ENCODE data around the gene SESN3.
"Not testable (repeated sequence)": the region's sequence is repeated elsewhere in the genome, so short reads cannot be mapped to it uniquely, and the experiment has no call there.

Gene SESN3

DNA sequence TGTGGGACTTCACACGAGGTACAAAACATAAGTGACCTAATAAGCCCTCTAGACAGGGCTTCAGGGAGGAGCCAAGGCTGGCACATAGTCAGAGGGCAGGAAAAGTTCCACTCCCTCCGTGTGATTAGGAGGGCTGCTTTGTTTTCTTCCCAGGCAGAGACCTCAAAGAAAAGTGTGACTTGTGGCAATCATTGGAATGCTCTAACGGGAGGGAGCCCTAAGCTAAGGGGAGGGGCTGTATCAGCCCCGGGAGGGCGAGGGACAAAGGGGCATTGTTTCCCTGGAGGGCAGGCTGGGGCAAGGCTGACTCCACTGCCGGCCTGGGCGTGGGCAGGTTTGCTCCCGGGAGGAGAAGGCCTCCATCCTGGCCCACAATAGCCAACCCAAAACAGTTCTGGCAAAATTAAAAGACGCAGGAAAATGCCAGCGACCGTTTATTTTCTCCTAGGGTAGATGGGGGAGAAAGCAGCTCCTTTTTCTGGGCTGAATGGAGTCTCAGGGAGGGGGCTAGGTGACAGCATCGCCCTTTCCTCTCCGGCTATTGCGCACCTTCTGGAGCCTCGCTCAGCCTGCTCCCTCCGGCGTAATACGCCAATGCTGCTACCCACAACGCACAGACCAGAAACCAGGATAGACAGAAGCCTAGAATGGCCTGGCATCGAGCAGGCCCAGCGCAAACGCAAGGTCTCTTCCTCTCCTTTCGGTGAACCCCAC, 81.2 kb downstream of the SESN3 start:
- DNase-seq: no peak

DNA sequence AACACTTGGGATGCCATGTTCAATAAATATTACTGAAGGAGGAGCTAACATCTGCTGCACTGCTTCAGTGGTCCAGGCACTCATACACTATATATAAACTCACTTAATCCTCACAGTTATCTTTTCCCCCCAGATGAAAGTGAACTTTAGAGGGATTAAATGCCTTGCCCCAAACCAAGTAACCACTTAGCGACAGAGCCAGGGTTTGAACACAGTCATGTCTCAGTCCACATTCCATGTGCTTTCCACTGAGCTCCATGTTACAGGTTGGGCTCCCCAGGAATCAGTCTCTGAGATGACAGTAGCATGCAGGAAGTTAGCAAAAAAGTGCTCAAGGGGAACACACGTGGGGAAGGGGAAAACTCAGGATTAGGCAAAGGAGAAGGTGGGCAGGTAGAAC, 82.1 kb downstream of the SESN3 start:
- no peak for DNase-seq

DNA sequence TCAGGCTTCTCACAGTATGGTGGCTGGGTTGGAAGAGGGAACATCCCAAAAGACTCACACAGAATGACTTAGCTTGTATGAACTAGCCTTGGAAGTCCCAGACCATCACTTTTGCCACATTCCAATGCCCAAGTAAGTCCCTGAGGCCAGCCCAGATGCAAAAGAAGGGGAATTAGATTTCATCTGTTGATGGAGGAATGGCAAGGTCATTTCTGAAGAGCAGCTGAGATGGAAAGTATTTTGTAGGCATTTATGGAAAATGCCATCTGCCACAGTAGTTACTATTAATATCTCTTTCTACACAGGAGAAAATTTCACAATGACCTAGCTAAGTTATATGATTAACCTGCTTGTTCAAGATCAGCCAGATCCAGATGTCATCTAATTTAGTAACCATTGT, 82.6 kb downstream of the SESN3 start:
- no peak for DNase-seq

DNA sequence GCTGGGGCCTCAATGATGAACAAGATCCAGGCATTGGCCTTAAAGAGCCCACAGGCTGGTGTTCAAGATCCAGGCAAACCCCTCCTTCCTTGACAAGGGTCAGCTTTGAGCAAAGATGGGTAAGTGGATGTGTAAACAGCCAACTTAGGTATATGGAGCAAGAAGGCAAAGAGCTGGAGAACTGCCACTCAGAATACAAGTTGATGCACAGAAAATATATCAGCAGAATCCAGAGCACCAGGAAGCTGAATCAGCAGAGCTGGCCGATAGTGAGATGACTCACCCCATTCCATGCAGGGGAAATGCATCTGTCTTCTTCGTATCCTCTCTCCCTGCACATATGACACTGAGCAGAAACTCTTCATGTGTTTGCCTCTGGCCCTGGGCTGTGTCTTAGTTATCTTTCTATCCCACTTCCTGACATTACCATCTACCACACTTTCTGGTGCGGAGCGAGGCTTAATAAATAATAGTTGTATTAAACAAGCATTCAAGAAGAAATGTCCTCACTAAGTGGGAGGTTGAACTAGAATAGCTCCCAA, 83.6 kb downstream of the SESN3 start:
- no peak for DNase-seq

DNA sequence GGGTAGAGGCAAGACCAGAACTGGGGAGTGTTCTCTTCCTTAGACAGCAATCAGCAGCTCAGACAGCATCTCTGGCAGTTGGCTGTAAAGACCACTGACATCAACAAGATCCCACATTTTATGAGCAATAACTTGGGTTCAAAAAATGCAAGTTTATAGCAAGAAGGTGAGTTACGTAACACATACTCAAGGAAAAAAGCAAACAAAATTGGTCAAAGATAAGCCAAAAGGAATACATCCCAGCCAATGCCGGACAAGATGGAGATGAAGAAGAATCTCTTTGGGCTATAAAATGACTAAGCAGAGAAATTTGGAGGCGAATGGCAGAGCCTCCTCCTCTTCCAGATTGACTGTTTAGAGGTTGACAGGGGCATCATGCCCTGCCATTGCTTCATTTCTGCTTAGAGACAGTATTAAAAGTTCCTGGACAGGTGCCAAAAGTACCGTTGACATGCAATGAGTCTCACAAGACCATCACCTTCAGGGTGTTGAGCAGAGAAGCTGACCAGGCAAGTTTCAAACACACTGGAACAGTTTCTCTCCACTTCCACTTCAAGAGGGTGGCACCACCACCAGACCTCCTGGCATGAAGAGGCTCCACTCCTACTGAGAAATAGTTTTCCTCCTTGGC, 85.5 kb downstream of the SESN3 start:
- DNase-seq: no peak

DNA sequence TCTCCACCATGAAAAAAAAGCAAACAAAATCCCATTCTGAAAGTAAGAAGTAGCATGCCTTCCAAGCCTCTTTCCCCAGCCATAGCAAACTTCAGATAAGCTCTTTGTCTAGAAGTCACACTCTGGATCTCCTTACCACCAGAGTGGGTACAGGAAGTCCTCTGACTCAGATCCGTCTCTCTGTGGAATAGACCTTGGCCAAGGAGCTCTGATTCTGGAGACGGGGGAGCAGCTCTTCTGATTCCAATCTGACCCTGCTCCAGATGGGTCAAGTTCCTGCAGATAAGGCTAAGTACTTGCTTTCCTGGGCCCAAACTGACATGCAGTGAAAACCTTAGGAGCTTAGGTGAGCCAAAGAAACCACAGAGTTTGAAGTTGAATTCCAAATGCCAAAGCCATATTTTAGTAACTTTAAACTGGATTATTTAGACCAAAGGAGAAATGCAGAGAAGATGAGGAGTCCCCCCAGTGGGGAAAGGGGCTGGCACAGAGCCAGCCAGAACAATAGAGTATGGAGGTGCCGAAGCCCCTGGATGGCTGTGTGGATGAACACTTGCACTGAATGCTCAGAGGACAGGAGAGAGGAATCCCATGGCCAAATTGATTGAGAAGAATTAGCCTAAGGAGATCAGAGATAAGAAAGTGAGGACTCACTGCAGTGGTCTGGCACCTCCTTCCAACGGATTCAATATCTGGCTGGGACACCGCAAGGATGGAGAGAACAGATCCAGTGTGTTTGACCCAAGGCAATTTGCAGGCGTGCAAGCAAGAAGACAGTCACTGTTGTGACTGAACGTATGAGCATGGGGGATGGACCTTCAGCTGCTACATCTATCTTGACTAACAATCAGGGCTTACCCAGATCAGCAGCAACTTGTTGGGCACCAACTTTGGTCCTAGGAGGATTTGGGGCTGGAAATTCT, 86.4 kb downstream of the SESN3 start:
- no peak for DNase-seq

DNA sequence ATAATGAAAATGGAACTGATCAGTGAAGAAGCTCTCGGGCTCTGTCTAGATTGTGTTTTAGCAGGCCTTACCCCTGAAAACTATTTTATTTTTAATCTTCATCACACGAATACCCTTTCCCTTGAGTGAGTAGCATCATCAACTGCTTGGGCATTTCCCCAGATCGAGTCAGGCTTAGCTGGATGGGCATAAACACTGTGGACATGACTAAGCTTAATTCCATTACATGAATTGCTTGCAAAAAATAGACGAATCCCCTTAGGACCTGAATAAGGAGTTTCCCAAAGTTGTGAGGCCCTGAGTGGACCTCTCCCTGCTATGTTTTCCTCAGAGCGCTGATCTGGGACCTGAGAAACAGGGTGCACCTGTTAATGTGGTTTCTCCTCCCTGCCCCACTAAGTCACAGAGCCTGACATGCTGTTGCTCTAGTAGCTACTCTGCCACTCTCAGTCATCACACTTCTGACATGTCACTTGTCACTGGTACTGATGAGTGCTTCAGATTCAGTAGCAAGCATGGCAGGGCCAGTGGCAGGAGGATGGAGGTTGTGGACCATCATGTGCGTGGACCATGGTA, 87.8 kb downstream of the SESN3 start:
- DNase-seq: no peak

DNA sequence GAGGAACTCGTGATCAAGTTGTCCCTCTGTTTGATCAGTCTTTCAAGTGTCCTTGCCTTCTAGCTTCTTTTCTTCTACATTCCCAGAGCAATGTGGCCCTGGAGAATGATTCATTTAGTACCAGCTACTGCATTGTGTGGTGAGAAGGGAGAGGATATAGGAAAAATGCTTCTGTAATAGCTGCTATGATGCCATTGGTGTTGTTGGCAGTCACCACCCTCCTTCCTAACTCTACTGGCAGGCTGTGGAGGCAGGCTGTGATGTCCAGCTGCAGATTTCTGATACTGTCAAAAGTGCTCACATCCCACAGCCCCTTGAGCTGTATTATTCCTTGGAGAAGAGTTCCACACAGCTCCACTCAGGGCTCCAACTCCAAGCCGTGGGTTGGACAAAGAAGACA, 88.6 kb downstream of the SESN3 start:
- no peak for DNase-seq

DNA sequence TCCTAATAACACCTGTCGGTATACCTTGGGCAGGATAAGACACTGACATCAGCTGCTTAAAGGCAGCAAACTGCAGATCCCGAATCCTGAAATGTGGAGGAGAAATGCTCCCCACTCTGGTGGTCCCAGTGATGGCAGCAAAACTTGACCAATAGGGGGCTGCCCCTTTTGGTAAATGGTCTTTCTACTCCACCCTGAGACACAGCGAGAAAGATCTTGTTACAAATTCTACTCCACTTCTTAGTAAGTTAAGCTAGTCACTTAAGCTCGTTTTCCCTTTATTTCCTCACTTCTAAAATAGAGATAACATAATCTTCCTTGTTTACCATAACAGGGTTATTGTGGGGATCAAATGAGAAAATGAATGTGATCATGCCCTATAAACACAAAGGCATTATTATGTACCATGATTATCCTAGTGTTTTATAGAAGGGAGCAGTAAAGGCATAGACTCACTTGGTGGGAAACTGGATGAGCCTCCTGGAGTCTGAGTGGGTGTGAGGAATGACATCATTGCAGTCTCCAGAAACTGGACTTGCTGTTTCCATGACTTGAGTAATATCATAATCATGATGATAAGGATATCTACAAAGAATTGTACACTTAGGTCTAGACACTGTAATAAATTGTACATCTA, 90.5 kb downstream of the SESN3 start:
- no peak for DNase-seq

DNA sequence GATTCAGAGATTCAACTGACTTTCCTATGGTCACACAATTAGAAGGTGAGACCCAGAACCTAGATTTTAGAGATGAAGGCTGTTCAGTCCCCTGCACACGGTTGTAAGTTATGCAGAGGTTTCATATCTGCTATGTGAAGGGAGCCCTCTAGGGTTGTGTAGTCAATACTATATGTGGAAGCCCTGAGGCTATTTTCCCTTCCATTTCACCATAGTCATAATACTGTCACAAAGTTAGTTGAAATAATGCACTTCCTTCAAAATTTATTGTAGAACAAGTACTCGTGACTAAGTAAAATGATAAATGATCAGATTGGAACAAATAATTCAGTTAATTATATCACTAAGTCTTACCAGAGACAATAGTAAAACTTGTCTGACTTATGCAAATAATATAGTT, 92.6 kb downstream of the SESN3 start:
- no peak for DNase-seq

DNA sequence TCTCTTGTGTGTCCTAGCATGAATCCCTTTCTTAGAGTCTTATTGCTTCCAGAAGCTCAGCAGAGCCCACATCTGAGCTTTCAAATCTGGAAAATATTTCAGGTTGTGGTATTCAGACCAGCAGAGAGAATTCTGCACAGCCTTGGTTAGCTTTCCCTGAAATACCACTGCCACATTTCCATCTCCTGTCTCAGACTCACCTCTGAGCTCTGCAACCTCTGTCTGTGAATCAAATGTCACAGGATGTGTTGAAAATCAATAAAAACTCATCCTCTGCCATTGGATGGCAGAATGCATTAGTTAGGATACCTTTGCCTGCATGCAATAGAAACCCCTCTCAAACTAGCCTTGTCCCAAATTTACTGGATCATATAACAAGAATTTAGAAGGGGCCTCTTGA, 93.7 kb downstream of the SESN3 start:
- DNase-seq: no peak

DNA sequence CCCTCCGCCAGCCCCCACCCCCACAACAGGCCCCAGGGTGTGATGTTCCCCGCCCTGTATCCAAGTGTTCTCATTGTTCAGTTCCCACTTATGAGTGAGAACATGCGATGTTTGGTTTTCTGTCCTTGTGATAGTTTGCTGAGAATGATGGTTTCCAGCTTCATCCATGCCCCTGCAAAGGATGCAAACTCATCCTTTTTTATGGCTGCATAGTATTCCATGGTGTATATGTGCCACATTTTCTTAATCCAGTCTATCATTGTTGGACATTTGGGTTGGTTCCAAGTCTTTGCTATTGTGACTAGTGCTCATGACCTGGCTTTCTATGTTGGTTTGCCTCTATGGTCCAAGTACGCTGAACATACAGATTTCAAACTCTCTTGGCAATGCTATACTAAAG, 94.3 kb downstream of the SESN3 start:
- DNase-seq: not testable (repeated sequence)

DNA sequence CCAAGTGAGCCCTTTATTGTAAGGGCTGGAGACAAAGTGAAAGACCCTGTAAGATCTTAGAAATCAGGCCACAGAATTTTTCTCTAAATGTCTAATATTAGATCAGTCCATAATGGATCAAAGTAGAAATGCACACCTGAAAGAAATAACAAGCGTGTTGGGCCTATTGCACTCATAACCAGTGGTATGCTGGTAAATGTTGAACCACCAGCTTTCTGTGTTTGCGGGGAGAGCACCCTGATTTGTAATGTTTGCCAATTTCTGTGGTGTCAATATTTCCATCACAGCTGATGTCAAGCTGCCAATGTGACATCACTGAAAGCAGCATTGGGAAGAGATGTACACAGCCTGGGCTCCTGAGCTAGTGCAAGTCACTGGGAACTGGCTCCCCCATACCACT, 95.1 kb downstream of the SESN3 start:
- DNase-seq: no peak

DNA sequence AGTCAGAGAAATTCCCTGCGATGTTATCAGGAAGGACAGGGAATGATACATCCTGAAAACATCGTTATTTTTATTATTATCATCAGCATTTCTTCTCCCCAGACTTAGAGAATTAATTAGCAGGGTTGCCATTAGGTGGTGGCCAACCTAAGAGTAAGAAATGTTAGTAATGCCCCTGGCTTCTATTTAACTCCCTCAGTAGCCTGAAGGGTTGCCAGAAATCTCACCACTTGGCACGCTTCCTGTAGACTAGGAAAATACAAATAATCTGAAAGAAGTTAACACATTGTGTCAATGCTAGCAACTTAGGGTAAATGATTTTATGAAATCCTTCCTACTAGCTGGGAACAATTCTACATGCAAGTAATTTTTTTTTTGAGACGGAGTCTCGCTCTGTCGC, 95.8 kb downstream of the SESN3 start:
- no peak for DNase-seq

DNA sequence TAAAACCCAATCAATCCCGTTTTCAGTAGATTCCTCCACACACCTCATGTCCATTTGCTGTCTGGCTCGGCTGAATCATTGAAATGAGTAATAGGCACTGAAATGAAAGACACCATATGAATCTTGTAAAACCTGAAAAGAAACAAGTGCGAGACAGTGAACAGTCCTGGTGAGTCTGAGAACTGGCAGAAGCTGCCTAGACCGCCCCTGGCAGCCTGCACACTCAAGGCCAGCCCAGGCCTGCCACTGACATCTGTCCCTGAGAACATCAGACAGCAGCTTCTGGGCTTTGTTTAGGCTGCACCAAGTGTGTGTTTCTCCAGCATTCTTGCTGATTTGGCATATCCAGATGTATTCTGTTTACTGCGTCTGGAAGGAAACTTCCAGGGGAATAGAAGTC, 96.5 kb downstream of the SESN3 start:
- DNase-seq: no peak

DNA sequence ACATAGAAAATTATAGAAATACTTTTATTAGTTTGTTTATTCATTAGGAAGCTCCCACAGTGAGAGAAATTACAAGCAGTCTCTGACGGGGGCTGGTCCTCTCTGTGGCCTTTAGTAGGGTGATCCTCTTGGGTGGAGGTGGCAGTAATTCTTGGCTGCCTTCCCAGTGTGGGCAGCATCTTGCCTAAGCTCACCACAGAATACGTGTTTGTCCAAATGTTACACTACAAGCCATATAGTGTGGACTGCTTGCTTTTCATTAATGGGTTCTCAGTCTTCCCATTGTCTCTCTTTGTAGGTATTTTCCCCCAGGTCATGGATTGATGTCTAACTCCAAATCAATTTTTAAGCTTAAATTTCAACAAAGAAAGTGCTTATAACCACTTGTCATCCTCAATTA, 98.0 kb downstream of the SESN3 start:
- DNase-seq: no peak

DNA sequence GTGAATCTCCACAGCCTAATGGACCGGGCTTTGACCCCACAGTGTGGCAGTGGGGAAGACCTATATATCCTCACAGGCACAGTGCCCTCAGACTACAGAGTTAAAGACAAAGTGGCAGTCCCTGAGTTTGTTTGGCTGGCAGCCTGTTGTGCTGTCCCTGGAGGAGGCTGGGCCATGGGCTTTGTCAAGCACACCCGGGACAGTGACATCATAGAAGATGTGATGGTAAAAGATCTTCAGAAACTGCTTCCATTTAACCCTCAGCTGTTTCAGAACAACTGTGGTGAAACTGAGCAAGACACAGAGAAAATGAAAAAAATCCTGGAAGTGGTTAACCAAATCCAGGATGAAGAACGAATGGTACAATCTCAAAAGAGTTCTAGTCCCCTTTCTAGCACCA, 102.4 kb downstream of the SESN3 start:
- no peak for DNase-seq

DNA sequence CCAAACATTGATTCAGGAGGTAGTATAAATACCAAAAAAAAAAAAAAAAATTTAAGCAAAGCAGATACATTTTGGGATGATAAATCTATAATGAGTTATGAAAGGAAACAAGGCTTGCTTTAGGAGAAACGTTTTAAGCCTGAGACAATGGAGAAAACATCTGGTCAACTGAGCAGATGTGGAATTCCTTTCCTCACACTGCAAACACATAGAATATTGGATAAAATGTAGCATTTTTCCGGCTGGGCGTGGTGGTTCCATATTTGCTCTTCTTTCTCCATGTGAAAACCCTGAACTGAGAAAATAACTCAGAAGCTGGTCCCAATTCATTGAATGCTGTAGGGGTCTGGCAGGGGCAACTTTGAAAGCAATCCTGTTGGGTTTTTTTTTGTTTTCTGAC, 107.4 kb downstream of the SESN3 start:
- DNase-seq: no peak

DNA sequence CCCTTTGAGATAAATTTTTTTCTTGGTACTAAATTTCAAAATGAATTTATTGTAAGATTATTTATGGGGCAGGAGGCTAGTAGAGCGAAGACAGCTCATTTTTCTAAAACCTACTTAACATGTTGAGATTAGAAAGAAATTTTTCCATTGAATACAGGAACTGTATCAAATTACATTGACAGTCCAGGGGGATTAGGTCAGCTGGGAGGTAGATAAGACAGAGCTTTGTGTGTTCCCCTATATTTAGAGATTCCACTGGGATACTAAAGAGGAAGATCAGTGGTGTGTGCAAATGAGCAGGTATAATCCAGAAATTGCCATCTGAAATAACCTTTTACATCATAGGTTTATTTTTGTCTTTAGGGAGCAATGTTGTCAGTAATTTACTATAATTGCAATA, 109.3 kb downstream of the SESN3 start:
- no peak for DNase-seq

DNA sequence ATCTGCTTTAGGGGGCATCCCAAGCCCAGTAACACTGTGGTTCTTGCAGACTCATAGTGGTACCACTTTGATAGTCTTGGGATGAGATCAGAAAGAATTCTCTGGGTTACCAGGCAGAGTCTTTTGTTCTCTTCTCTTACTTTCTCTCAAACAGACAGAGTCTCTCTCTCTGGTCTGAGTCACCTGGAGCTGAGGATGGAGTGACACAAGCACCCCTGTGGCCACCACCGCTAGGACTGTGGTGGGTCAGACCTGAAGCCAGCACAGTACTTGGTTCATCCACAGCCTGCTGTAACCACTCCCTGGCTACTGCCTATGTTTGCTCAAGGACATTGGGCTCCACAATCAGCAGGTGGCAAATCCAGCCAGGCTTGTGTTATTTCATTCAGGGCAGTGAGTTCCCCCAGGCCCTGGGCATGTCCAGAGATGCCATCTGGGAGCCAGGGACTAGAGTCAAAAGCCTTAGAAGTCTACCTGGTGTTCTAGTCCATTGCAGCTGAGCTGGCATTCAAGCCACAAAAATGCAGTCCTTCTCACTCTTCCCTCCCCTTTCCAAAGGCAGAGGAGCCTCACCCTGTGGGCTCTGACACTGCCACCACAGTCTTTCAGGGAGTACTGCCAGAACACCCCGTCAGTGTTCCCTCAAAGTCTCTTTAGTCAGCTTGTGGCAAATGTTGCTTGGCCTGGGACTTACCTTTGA, 111.5 kb downstream of the SESN3 start:
- DNase-seq: no peak

DNA sequence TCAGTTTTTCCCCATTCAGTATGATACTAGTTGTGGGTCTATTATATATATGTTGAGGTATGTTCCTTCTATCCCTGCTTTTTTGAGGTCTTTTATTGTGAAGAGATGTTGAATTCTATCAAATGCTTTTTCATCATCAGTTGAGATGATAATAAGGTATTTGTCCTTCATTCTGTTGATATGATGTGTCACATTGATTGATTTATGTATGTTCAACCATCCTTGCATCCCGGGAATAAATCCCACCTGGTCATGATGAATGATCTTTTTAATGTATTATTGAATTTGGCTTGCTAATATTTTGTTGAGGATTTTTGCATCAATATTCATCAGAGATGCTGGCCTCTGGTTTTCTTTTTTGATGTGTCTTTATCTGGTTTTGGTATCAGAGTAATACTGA, 115.4 kb downstream of the SESN3 start:
- no peak for DNase-seq
